ENCODE measurements around the gene RABAC1. TPM values are rescaled to one million over a fixed set of nuclear protein-coding genes. Genes with fewer than 3 reads are reported as not detected.

RABAC1 gene
- total and polyA plus RNA-seq, 2 donors (not counting 3 experiments of a cell fraction or from before 2014, with no cell fraction given) = 178 to 591 TPM

GRCh38 chr19:41926028-41926762 lies 32.9 kb downstream of the RABAC1 start:
- Histone ChIP-seq H3K36me3 (ENCODE audit: control insufficient read depth in 2 of 2, extremely low read depth in 1 of 2, insufficient read depth in 2 of 2, low read length in 2 of 2) (no peaks in the 10 kb centered on the region), H3K27ac (ENCODE audit: insufficient read depth, low read depth, low read length) (no peak overlapping the region), H3K27me3 (ENCODE audit: control insufficient read depth in 2 of 2, insufficient read depth in 2 of 2, low read length in 2 of 2) (peaks cover 65 to 69% of the 10 kb centered on the region in 2 experiments), H3K79me2 (ENCODE audit: control insufficient read depth, insufficient read depth, low read length) (no peaks in the 10 kb centered on the region), H4K20me1 (replicated peaks; ENCODE audit: control insufficient read depth, extremely low read depth, insufficient read depth, low read length) (no peaks in the 10 kb centered on the region), H3K9ac (replicated peaks; ENCODE audit: extremely low read depth, insufficient read depth, low read length) (no peak overlapping the region), H3K9me1 (replicated peaks; ENCODE audit: control insufficient read depth, extremely low read depth, insufficient read depth, low read length) (no peaks in the 10 kb centered on the region), H3K4me1 (ENCODE audit: control insufficient read depth, extremely low read depth, insufficient read depth, low read length) (no peaks in the 10 kb centered on the region), H3K9me3 (replicated peaks; ENCODE audit: control insufficient read depth, insufficient read depth, low read length) (no peaks in the 10 kb centered on the region), H3K4me3 (replicated peaks in 1 of 3; ENCODE audit: insufficient read depth in 1 of 3, low read depth in 1 of 3, low read length in 3 of 3) (no peak overlapping the region), H3K4me2 (ENCODE audit: insufficient read depth, low read length) (no peak overlapping the region), H2AFZ (ENCODE audit: low read depth, low read length) (no peak overlapping the region)
- BruUV-seq (replicated peaks) = no TSS peak
- POLR2A ChIA-PET = no interaction called here
- FAIRE-seq = no peak
- DNase-seq (ENCODE audit: low read depth, low spot score) = no peak
- intact Hi-C loops (cut with micrococcal nuclease) (no loop called here), dilution Hi-C loops (cut with MboI; ENCODE audit: extremely low pct_ligation_motif_present, low sequenced_read_pairs) (no loop called here)
- TF ChIP-seq POLR2AphosphoS5 (IDR thresholded peaks at IDR 0.05; ENCODE audit: insufficient read depth, low read depth, low read length) (no peak), EZH2 (IDR thresholded peaks at IDR 0.05; ENCODE audit: borderline replicate concordance, low read depth, low read length, severe bottlenecking) (peak; percentile 27), CTCF (IDR thresholded peaks at IDR 0.05; ENCODE audit: extremely low read depth in 1 of 2, insufficient read depth in 1 of 2, low read depth in 1 of 2, low read length in 2 of 2) (no peak), GATA2 (IDR thresholded peaks at IDR 0.05; ENCODE audit: insufficient read depth, insufficient read length, low read depth, low read length) (no peak), JUN (IDR thresholded peaks at IDR 0.05; ENCODE audit: borderline replicate concordance, insufficient read depth, insufficient read length, low read depth) (no peak), FOS (IDR thresholded peaks at IDR 0.05; ENCODE audit: borderline replicate concordance, insufficient read depth, low read length) (no peak), MAX (IDR thresholded peaks at IDR 0.05; ENCODE audit: insufficient read depth, insufficient read length) (no peak), POLR2A (IDR thresholded peaks at IDR 0.05; ENCODE audit: low read depth, low read length) (no peak)
- CTCF ChIA-PET = no interaction called here

Data from endothelial cell of umbilical vein (primary cell).